GM21723 (cell line): ENCODE results near the gene KIF18B.
A peak's percentile ranks its signal among the peaks of the same experiment; 100 is the strongest.

ENCODE experiments used
- ATAC-seq: cut with Tn5 transposase; IDR thresholded peaks from one replicate; pipeline ENCODE4 v1.9.1; 2021; ENCODE audit warnings: mild to moderate bottlenecking, moderate library complexity; ENCODE audit not compliant: unreplicated experiment

KIF18B gene

GRCh38 chr17:44921122-44921882, 26.3 kb downstream of the KIF18B start:
- no peak for ATAC-seq

- no peak for ATAC-seq
Measured at GRCh38 chr17:44920565-44920940, 27.0 kb downstream of the KIF18B start.

- ATAC-seq, result peak; percentile 81
Measured at GRCh38 chr17:44919885-44920564, 27.5 kb downstream of the KIF18B start.

- no peak for ATAC-seq
Measured at GRCh38 chr17:44919411-44919810, 28.2 kb downstream of the KIF18B start.

- ATAC-seq, result no peak
Measured at GRCh38 chr17:44918006-44918405, 29.6 kb downstream of the KIF18B start.

GRCh38 chr17:44917456-44917855, 30.1 kb downstream of the KIF18B start:
- no peak for ATAC-seq

GRCh38 chr17:44916781-44917241, 30.8 kb downstream of the KIF18B start:
- ATAC-seq, result no peak

- ATAC-seq, result no peak
Measured at GRCh38 chr17:44915862-44916780, 31.5 kb downstream of the KIF18B start.

- no peak for ATAC-seq
Measured at GRCh38 chr17:44915321-44915726, 32.2 kb downstream of the KIF18B start, which contains the start of gene GFAP. TSS of gene GFAP (minus strand) at chr17:44915500. CDS start at chr17:44915486, 14 bp downstream.

GRCh38 chr17:44914698-44915271, 32.8 kb downstream of the KIF18B start:
- no peak for ATAC-seq

GRCh38 chr17:44914148-44914547, 33.4 kb downstream of the KIF18B start:
- ATAC-seq, result no peak

- no peak for ATAC-seq
Measured at GRCh38 chr17:44913676-44914075, 33.9 kb downstream of the KIF18B start.

GRCh38 chr17:44912763-44913544, 34.6 kb downstream of the KIF18B start:
- no peak for ATAC-seq

GRCh38 chr17:44911133-44912001, 36.2 kb downstream of the KIF18B start:
- no peak for ATAC-seq

GRCh38 chr17:44910231-44911106, 37.1 kb downstream of the KIF18B start:
- no peak for ATAC-seq

GRCh38 chr17:44909681-44910144, 37.9 kb downstream of the KIF18B start:
- no peak for ATAC-seq

- ATAC-seq, result no peak
Measured at GRCh38 chr17:44908761-44909326, 38.7 kb downstream of the KIF18B start.
